Stomach (tissue), 9 donors: ENCODE results near the gene GPR183. TPM values are rescaled to one million over a fixed set of nuclear protein-coding genes. Genes with fewer than 3 reads are reported as not detected.

Experiments used
- DNase-seq, 2 donors: peaks; one replicate each; pipeline versions ENCODE4 v3.0.0 to v3.0.0-alpha.2; 2013 to 2019
- H3K27ac ChIP-seq, 5 donors: fragments of 200-600 bp in 4 of 5; sonication (generic) in 4 of 5; one replicate each; pipeline ENCODE4 v1.5.1; 2013 to 2019; ENCODE audit warnings: mild to moderate bottlenecking in 1 of 5, moderate library complexity in 1 of 5
- H3K27me3 ChIP-seq, 3 donors: fragments of 200-600 bp; sonication (generic); one replicate each; pipeline ENCODE4 v1.5.1; 2017 to 2019; ENCODE audit warnings: mixed run types in 1 of 3
- H3K36me3 ChIP-seq, 4 donors: fragments of 200-600 bp; sonication (generic); 1 replicate in 3 of 4; 2 replicates in 1 of 4; pipeline ENCODE4 v1.5.1; 2016 to 2019
- H3K4me1 ChIP-seq, 4 donors: fragments of 200-600 bp; sonication (generic); one replicate each; pipeline ENCODE4 v1.5.1; 2016 to 2019
- H3K4me3 ChIP-seq, 4 donors: fragments of 200-600 bp; sonication (generic) in 3 of 4; one replicate each; pipeline ENCODE4 v1.5.1; 2016 to 2019; ENCODE audit warnings: mild to moderate bottlenecking in 1 of 4
- H3K9me3 ChIP-seq, 4 donors: fragments of 200-600 bp; sonication (generic); one replicate each; pipeline ENCODE4 v1.5.1; 2016 to 2019
- CTCF ChIP-seq, 7 experiments: fragments of 450-650 bp in 4 of 7; fragments of 200-600 bp in 3 of 7; sonication (generic) in 3 of 7; IDR thresholded peaks; one replicate each; pipeline ENCODE4 v1.5.1; 2016 to 2019; ENCODE audit warnings: antibody characterized with exemption in 7 of 7, control low read depth in 2 of 7, mild to moderate bottlenecking in 1 of 7
- EP300 ChIP-seq: sonication (generic); formaldehyde crosslinking; IDR thresholded peaks from one replicate; pipeline ENCODE4 v1.6.1; 2017; ENCODE audit warnings: antibody characterized with exemption
- POLR2A ChIP-seq, 4 donors: fragments of 450-650 bp; IDR thresholded peaks; one replicate each; pipeline ENCODE4 v1.6.1; 2016; ENCODE audit warnings: antibody characterized with exemption in 4 of 4, control low read depth in 2 of 4, mild to moderate bottlenecking in 1 of 4, moderate library complexity in 1 of 4
- POLR2AphosphoS5 ChIP-seq, 3 donors: sonication (generic); formaldehyde crosslinking; IDR thresholded peaks; one replicate each; pipeline ENCODE4 v1.6.1; 2016; ENCODE audit warnings: antibody characterized with exemption in 3 of 3
- WGBS, 5 donors: extraction: QIAGEN DNeasy Blood & Tissue Kit in 3 of 5; methylation state at CpG; one replicate each; pipeline versions ENCODE4 v1.1.5 to v1.1.7; 2013 to 2018; 5-methylcytosine and 5-hydroxymethylcytosine counted together
- intact Hi-C: fragments of 100-400 bp; cut with DNase I; formaldehyde crosslinking; loops from one replicate; pipeline ENCODE4 v1.15.1; 2023; ENCODE audit warnings: low total_unique reads
- polyA plus RNA-seq, 3 donors: library from polyadenylated mRNA; stranded (reverse); fragments of 200-250 nt; gene quantifications; one replicate each; pipeline ENCODE4 v1.2.3, GENCODE V29; 2013
- total RNA-seq, 5 donors: library from RNA; depleted of rRNA; stranded (reverse); fragments of >200 nt; gene quantifications; one replicate each; pipeline versions ENCODE4 v1.1.0 to v1.2.3, GENCODE V29; 2014 to 2016
- donor health status: healthy with polysubstance abuse.
- donor health status: Bipolar disorder and iron deficiency.
- donor health status: healthy.

Gene GPR183
- total and polyA plus RNA-seq, 8 donors: 0.58 to 24.4 (median 9.6) TPM

GRCh38 chr13:99342723-99343315 lies 35.6 kb upstream of the GPR183 start:
- no peak for DNase-seq
- TF ChIP-seq POLR2AphosphoS5 (IDR thresholded peaks at IDR 0.05) (no peak), EP300 (no peak), POLR2A (IDR thresholded peaks at IDR 0.05) (no peak), CTCF (IDR thresholded peaks at IDR 0.05) (no peak)
- Histone ChIP-seq H3K9me3 (no peaks in the 10 kb centered on the region), H3K27me3 (no peaks in the 10 kb centered on the region), H3K4me1 (peaks cover 0 to 23% (median 8%) of the 10 kb centered on the region in 4 donors), H3K27ac (no peak overlapping the region), H3K4me3 (no peak overlapping the region), H3K36me3 (peaks cover 16 to 76% (median 72%) of the 10 kb centered on the region in 4 donors)
- intact Hi-C loops: no loop called here
- 64 to 87% (median 81%) methylated on average over 8 to 10 of the region's 10 CpGs for WGBS, 5 donors

DNA sequence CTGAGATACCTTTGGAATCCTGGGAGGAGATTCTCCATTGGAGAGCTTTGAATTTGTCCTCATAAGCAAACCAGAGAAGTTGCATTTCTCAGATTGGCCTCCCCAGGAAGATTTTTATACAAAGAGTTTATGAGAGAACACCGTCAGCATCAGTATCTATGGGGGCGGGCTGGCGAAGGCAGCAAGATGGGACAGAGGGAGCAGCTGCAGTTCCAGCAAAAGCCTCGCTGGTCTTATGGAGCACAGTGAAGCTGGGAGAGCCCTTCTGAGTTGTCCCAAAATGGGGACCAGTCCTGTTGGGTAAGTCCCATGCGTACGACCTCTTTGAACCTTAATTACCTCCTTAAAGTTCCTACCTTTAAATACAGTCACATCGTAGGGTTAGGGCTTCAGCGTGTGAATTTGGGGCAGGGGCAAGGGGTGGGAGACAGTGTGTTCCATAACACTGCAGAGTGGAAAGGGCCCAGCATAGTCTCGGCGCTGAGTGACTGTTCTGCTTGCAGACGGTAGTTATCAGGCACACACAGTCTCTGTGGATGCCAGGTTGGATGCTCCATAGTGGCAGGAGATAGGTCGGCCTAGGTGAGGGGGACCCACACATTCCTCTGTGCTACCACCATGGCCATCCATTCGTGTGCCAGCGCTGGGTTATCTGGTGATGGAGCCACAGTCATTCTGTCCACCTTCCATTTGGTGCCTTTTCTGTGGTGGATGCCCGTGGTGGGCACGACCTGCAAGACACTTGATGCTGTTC lies 34.9 kb upstream of the GPR183 start:
- peaks cover 0 to 23% (median 8%) of the 10 kb centered on the region in 4 donors for H3K4me1 ChIP-seq
- no peaks in the 10 kb centered on the region for H3K27me3 ChIP-seq
- H3K36me3 ChIP-seq: peaks cover 9 to 69% (median 66%) of the 10 kb centered on the region in 4 donors
- TF ChIP-seq EP300 (no peak), POLR2AphosphoS5 (IDR thresholded peaks at IDR 0.05) (no peak)
- 93 to 98% (median 97%) methylated on average over 9 to 16 of the region's 16 CpGs for WGBS, 5 donors
- no peak overlapping the region for H3K4me3 ChIP-seq
- intact Hi-C loops: no loop called here
- no peaks in the 10 kb centered on the region for H3K9me3 ChIP-seq
- no peak overlapping the region for H3K27ac ChIP-seq
- no peak for DNase-seq

DNA sequence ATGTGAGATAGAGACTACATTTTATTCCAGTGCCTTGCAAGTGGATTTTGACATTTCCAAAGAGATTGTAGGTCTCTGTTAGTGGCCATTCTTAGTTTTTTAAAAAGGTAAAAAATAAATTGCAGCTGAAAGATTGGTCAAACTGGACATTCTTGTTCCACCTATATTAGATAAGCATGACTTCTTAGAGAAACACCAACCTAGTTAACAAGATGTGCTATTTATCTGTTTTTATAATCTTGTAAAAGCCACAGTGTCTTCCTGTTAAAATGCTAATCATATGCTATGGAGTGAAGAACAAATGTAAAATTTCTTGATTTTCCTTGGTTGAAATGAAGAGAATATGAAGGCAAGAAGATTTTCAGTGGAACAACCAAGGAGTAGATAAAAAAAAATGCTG lies 33.4 kb upstream of the GPR183 start:
- intact Hi-C loops: no loop called here

GRCh38 chr13:99339736-99340397 lies 32.7 kb upstream of the GPR183 start:
- Histone ChIP-seq H3K27ac (no peak overlapping the region), H3K4me1 (peaks cover 0 to 23% (median 8%) of the 10 kb centered on the region in 4 donors), H3K36me3 (peaks cover 9 to 54% (median 51%) of the 10 kb centered on the region in 4 donors), H3K4me3 (no peak overlapping the region), H3K27me3 (no peaks in the 10 kb centered on the region), H3K9me3 (no peaks in the 10 kb centered on the region)
- 52 to 64% (median 62%) methylated on average over 8 of the region's 8 CpGs for WGBS, 5 donors
- TF ChIP-seq CTCF (IDR thresholded peaks at IDR 0.05) (no peak), POLR2A (IDR thresholded peaks at IDR 0.05) (no peak)
- peak; percentile 38 to 69 for DNase-seq
- intact Hi-C loops: no loop called here

More for the DNA sequence above, 33.4 kb upstream of the GPR183 start:
- H3K4me3 ChIP-seq: no peak overlapping the region
- no peak for TF ChIP-seq POLR2AphosphoS5 (IDR thresholded peaks at IDR 0.05)
- no peak for TF ChIP-seq CTCF (IDR thresholded peaks at IDR 0.05)
- no peak for TF ChIP-seq POLR2A (IDR thresholded peaks at IDR 0.05)
- no peak for TF ChIP-seq EP300
- no peaks in the 10 kb centered on the region for H3K9me3 ChIP-seq
- H3K27me3 ChIP-seq: no peaks in the 10 kb centered on the region
- H3K4me1 ChIP-seq: peaks cover 0 to 23% (median 8%) of the 10 kb centered on the region in 4 donors
- DNase-seq: no peak
- H3K36me3 ChIP-seq: peaks cover 9 to 57% (median 56%) of the 10 kb centered on the region in 4 donors
- no peak overlapping the region for H3K27ac ChIP-seq
